ENCODE data around the gene PHKA1.
"Not testable (repeated sequence)": the region's sequence is repeated elsewhere in the genome, so short reads cannot be mapped to it uniquely, and the experiment has no call there.

PHKA1 gene

DNA sequence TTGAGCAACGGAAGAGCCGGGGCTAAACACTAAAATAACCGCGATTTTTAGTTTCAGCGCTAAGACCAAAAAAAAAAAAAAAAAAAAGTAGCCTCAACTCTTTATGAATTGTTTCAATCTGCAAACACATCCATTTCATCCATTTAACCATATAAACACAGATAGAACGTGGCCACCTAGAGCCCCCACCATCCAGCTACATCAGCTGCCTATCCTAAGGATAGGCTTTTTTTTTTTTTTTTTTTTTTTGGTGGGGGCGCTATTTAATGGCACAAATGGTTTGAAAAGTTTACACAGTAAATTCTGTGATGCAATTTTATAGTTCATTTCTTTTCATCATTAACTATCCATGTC is 141.0 kb downstream of the PHKA1 start:
- in situ Hi-C loops (cut with MboI; ENCODE audit: low sequenced_read_pairs) = no loop called here

DNA sequence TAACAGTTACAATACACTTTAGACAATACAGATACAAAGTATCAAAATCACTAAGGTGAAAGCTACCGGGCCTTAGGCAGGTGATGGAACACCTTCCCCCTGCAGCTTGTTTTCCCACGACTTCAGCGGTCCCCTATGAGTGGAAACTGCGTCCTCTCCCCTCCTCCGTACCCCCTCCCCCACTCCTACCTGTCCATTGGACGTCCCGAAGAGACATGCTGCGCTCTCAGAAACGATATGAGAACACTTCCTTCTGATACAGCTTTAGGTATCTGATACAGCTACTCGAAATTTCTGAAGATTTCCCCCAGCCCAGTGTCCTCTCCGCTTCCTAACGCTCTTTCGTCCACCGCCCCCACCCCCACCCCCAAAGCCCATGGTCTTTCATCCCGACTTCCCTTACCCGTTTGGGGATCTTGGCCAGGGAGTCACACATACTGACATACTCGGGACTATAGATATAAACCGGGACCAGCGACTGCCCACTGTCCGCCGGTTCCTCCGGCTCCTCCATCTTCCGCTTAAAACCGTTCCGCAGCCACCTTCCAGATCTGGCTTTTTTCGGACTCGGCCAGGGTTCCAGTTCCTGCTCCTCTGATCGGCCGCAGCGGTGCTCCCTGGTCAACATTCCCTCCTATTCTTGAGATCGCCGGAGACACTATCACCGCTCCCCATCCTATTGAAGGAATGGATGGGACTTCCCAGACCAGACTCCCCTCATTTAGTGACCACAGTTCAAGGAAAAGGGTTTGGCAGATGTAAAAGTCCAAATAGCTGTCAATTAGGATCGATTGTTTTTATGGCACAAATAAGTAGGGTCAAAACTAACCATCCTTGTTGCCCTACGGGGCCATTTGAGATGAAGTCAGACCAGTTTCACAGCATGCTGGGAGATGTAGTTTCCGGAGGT is 141.6 kb downstream of the PHKA1 start, which contains the start of gene HDAC8:
Gene HDAC8 (minus strand): TSS at position 596 of the 910 bp plus-strand sequence. CDS start 82 bp downstream, at position 514.
- in situ Hi-C loops (cut with MboI; ENCODE audit: low sequenced_read_pairs) = no loop called here

DNA sequence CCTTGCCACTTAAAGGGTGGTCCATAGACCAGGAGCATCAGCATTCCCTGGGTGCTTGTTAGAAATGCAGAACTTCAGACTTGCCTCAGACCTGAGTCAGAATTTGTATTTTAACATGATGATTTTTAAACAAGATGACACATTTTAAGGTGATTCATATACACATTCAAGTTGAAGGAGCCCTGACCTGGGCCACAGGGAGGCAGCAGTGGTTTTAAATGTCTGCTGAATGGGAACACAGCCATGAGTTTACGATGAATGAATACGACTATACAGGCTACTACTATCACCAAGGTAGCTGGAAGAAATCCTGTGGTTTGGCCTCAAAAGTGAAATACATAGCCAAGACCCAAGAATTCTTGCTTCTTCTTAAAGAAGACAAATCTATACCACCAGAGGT is 144.3 kb downstream of the PHKA1 start:
- in situ Hi-C loops (cut with MboI; ENCODE audit: low sequenced_read_pairs) = no loop called here

DNA sequence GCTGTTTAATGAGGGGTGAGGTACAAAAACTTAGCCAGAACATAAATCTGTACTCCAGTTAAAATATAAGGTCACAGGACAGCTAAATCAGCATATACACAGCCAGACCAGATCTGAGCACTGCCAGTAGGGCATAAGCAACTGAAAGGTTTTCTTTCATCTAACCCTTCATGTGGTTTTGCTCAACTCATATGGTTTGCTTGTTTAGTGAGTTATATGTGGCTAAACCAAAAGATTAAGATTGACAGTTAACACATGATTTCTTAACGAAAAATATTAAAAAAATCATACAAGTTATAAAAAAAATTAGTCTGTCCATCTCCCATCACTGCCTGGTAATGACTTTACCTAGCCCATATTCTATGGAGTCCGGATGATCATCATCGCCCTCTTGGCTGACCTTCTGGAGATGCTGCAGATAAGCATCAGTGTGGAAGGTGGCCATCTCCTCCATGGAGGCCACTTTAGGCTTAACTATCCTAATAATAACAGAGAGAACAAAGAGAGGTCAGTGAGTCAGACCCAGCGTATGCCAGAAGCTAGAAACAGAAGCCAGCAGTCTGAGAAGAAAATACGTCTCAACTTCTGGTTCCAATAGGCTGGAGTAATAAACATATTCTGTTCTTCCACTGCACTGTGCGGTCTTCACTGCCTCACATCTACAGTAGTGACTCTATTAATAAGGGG is 145.6 kb downstream of the PHKA1 start:
- in situ Hi-C loops (cut with MboI; ENCODE audit: low sequenced_read_pairs) = no loop called here

DNA sequence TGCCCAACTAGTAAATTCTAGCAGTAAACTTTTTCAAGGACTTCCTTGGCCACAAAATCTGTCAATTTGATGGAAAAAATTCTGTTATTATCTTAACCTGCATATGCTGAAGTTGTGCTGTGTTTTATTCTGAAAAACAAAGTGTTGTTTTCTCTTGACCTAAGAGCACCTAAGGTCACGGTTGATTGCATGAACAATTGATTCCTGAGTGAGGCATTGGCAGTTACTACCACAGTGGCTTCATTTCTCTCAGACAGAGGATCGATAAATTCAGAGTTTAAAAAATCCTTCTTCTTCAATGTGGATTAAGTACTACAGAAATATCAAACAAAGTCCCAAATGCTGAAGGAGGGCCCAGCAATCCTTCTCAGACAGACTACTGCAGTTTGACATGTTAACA is 147.7 kb downstream of the PHKA1 start:
- in situ Hi-C loops (cut with MboI; ENCODE audit: low sequenced_read_pairs) = no loop called here

DNA sequence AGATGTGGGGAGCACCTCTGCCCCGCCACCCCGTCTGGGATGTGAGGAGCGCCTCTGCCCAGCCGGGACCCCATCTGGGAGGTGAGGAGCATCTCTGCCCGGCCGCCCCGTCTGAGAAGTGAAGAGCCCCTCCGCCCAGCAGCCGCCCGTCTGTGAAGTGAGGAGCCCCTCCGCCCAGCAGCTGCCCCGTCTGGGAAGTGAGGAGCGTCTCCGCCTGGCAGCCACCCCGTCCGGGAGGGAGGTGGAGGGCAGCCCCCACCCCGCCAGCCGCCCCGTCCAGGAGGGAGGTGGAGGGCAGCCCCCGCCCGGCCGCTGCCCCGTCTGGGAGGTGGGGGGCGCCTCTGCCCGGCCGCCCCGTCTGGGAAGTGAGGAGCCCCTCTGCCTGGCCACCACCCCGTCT is 154.5 kb downstream of the PHKA1 start:
- in situ Hi-C loops (cut with MboI; ENCODE audit: low sequenced_read_pairs) = not testable (repeated sequence)

DNA sequence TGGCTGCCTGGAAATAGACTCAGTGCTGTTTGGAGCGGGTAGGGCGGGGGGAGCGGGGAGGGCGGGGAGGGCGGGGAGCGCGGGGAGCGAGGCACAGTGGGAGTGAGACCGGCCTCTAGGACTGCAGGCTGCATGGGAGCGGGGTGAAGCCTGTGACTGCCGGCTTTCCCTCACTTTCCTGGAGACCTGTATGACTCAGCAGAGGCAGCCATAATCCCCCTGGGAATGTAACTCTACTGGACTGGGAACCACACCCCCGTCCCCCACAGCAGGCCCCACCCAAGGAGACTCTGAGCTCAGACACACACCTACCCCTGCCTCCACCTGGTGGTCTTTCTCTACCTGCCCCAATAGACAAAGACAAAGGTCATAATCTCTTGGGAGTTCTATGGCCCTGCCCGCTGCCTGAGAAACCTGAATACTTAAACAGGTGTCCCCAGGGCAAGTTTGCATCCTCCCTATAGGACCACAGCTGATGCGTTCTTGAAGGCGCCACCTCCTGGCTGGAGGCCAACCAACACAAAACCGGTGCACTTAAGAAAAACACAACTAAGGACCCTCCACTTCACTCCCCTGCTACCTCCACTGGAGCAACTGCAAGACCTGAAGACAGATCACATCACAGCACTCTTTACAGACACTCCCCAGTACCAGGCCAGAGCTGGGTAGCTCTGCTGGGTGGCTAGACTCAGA is 159.5 kb downstream of the PHKA1 start:
- in situ Hi-C loops (cut with MboI; ENCODE audit: low sequenced_read_pairs) = no loop called here

DNA sequence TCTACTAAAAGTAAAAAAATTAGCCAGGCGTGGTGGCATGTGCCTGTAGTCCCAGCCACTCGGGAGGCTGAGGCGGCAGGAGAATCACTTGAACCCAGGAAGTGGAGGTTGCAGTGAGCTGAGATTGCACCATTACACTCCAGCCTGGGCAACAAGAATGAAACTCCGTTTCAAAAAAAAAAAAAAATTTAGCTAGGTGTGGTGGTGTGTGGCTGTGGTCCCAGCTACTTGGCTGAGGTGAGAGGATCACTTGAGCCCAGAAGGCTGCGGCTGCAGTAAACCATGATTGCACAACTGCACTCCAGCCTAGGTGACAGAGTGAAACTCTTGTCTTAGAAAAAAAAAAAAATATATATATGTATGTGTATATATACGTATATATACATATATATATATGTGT is 161.7 kb downstream of the PHKA1 start:
- in situ Hi-C loops (cut with MboI; ENCODE audit: low sequenced_read_pairs) = not testable (repeated sequence)

DNA sequence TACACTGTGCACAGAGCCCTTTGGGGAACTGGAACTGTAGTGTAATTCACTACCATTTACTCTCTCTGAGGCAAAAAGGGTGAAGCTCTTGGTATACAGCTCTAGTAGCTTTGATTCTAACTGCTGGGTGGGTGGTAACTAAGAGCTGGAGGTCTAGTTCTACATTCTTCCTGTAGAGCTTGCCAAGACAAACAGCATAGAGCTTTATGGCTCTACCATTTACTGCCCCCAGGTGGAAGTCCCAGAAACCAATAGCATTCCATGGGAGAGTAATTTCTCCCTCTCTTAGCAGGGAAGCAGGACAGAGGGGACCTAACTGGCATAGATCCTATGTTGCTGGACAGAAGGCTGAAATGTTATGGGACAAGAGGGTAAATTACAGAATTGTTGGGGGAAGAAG is 168.1 kb downstream of the PHKA1 start:
- in situ Hi-C loops (cut with MboI; ENCODE audit: low sequenced_read_pairs) = no loop called here

DNA sequence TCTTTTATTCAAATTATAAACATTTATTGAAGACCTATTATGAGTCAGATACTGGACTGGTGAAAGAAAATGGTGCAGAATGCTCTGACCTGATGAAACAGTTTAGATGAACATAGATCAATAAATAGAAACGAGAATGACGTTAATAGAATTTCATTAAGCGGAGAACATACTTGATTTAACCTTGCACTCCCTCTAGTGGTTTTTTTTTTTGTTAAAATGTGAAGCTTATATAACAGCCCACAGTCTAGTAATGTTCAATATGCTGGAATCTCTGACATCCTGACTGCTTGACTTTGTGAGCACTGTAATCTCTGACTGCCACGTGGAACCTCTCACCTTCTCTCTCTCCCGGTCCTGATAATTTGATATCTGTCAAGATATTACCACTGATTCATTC is 173.8 kb downstream of the PHKA1 start:
- in situ Hi-C loops (cut with MboI; ENCODE audit: low sequenced_read_pairs) = no loop called here

DNA sequence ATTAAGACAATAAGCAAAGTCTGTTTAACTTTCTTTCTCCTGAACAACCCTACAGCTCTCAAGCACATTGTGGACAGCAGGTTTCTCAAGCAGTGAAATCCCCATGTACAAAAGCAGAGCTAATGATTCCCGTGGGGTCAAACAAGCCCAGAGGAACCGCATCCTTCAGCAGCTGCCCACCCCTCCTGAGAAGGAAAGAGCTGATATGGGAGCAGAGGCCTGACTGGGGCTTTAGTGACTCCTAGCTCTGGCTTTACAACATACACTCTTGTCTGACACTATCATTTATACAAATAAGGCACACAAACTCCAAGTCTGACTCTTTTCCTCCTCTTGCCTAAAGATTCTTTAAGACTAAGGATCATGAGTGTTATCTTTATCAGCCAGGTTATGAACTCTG is 174.3 kb downstream of the PHKA1 start:
- in situ Hi-C loops (cut with MboI; ENCODE audit: low sequenced_read_pairs) = no loop called here

DNA sequence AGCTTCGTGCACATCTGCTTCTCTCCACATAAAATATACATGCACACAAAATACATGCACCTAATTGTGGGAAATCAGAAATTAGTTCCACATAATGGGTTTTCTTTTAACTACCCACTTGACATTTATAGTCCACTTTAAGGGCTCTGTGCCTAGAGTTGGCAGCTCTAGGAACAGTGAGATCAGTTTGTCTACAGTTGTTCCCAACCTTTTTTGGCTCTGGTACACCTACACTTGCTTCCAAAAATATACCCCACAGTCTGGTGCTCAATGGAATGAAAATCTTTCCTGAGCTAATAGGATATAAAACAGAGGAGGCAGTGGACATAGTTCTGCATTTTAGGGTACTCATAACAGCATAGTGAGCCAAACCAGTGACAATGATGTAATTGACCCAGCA is 177.6 kb downstream of the PHKA1 start:
- in situ Hi-C loops (cut with MboI; ENCODE audit: low sequenced_read_pairs) = no loop called here

DNA sequence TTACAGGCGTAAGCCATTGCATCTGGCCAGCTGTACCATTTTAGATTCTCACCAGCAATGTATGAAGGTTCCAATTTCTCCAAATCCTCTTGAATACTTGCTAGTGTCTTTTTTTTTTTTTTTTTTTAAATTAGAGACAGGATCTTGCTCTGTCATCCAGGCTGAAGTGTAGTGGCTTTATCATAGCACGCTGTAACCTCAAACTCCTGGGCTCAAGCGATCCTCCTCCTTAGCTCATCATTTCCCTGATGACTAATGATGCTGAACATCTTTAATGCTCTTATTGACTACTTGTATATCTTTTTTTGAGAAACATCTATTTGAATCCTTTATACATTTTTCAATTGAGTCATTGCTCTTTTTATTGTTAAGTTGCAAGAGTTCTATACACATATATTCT is 181.7 kb downstream of the PHKA1 start:
- in situ Hi-C loops (cut with MboI; ENCODE audit: low sequenced_read_pairs) = no loop called here
